ENCODE results near the gene CCDC196.
"Not testable (repeated sequence)": the region's sequence is repeated elsewhere in the genome, so short reads cannot be mapped to it uniquely, and the experiment has no call there.

CCDC196 gene

DNA sequence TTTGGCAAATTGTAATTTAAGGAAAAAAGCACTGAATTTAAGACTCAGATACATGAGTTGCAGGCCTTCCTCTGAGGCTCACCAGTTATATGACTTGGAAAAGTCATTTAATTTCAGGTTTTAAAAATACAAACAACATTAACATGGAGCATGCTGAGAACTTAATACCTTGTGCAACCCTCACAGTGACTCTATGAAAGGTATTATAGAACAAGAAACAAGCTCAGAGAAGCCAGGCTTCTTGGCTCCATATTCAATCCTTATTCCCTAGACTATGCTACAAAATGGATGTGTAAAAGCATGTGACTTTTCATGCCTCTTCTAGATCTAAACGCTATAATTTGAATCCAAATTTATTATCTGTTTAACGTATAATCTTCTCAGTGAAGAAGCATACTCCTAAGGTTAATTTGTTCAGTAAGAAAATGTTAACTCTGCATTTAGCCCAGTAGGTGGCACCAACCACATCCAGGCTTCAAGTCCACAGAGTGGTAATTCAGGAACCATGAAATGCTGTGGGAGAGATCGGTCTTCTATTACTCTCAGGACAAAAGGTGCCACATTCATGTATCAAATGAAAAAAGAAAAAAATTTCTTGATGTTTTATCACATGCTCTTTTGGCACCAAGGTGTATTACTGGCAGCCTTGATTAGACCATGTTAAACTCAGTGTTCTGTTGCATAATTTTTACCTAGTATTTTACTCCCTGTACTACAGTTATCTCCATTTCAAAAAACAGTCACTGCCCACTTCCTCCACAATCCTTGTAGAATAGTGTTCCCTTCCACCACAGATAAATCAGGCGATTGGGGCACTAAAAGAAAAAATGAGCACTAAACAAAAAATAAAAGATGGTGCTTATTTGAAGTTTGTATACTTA lies 9.3 kb downstream of the CCDC196 start:
- peak; percentile 56 for DNase-seq

DNA sequence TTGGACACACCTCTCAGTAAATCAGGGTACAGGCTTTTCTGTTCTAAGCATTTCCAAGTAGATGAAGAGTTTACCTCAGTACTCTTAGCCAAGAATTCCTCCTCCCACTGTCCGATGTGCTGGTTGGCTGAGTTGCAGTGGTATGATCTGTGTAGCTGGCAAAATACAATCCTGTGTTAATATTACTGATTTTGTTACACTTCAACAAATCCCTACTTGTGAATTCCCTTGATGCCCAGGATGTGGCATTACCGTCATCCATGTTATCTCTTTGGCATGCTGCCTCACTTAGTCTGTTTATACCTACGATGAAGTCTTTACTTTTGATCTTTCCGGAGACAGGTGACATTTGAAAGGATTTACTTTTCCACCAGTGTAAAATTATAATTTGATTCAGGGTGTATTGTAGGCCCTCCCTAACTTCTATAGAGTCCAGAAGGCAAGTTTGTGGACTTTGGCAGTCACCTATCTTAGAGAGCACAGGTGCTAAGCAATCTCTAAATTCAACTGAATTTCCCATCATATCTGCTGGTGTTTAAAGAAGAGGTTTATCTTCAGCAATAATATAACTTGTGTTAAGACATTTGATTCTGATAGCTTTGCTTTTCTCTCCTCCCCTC lies 10.1 kb downstream of the CCDC196 start:
- no peak for DNase-seq

DNA sequence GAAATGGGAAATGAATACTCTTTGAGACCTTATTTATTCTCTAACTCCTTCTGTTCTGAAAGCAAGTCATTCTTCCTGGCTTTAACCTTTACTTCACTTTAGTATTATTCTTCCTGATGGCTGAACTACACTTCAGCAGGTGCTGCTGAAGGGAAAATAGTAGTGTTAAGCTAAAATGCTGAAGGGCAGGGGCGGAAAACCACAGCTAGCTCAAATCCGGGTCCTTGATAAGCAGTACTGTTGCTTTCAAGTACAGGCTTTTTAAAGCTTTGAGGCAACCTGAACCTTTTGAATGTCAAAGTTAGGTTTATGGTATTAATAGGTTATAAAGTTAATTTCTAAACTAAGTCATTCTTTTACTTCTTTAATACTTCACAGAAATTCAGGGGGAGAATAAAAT lies 10.7 kb downstream of the CCDC196 start:
- DNase-seq = peak; percentile 37

DNA sequence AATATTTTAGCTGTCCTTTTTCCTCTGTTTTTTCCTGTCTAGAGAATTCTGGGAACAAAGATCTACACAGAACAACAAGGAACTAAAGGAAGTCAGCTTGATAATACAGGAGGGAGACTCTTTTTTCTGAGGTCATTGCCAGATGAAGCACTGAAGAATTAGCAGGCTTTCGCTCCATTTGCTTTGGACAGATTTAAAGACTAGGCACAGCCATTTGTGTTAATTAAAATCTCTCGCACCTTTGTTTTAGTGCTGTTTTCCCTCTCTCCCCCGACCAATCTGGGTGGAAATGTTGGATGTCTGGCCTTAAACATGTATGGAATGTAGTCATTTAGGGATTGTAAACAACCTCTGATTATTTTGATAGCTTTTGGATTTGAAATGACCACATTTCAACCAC lies 12.1 kb downstream of the CCDC196 start:
- DNase-seq = no peak

DNA sequence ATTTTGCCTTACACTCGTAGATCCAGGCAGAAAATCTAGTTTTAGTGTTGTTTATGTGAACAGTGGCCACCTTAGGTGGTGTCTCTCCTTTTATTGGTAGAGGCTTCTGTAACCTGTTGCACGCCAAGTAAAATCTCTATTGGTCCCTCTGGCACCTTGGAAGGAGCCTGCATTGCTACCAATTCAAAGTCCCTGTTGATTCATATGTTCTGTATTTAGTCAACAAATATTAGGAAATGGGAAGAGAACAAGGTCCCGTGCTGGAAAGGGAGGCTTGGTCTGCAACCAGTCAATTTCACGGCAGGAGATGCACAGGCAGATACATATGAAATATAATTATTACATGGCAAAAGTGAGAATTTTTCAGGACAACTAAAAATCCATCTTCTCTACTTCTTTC lies 15.4 kb downstream of the CCDC196 start:
- no peak for DNase-seq

DNA sequence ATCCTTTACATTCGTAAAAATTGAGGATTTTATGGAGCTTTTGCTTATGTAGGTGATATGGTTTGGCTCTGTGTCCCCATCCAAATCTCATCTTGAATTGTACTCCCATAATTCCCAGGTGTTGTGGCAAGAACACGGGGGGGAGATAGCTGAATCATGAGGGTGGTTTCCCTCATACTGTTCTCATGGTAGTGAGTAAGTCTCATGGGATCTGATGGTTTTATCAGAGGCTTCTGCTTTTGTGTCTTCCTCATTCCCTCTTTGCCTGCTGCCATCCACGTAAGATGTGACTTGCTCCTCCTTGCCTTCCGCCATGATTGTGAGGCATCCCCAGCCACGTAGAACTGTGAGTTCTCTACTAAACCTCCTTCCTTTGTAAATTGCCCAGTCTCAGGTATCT lies 16.7 kb downstream of the CCDC196 start:
- DNase-seq = not testable (repeated sequence)

DNA sequence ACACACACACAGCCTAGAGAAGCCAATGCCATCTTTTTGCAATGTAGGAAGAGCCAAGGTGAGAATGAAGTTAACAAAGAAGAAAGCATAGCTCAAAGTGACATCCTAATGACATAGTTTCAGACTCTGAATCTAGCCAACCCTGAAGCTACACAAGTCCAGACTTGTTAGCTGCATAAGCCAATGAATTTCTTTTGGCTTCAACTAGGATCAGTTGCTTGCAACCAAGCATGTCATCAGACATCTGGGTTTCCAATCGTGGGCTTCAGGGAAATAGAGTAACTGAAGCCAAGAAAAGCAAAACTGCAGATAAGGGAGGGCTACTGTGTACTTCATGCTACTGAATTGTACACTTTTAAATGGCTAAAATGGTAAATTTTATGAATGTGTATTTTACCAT lies 17.4 kb downstream of the CCDC196 start:
- no peak for DNase-seq

DNA sequence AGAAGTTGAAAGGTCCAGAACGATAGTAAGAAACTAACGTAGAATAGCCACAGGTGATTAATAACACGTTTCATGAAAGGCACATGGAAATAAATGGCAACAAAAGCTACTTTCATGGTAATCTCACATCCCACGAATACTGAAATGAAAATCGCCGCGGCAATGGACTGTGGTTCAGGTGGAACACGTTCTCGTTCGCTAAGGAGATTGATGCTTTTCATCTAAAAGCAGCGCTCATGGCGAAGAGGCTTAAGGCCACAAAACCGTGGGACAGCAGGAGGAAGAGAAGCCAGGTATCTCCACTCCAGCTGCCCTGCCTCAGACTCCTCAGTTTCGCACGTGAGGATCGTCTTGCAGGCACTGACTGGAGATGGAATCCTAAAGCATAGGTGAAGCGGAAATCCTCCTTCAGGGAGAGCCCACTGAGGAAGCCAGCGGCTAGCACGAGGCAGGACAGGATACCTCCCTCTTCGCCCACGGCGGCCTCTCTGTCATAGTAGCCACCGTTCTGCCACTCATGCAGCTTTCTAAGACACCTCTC lies 21.1 kb downstream of the CCDC196 start:
- no peak for DNase-seq

DNA sequence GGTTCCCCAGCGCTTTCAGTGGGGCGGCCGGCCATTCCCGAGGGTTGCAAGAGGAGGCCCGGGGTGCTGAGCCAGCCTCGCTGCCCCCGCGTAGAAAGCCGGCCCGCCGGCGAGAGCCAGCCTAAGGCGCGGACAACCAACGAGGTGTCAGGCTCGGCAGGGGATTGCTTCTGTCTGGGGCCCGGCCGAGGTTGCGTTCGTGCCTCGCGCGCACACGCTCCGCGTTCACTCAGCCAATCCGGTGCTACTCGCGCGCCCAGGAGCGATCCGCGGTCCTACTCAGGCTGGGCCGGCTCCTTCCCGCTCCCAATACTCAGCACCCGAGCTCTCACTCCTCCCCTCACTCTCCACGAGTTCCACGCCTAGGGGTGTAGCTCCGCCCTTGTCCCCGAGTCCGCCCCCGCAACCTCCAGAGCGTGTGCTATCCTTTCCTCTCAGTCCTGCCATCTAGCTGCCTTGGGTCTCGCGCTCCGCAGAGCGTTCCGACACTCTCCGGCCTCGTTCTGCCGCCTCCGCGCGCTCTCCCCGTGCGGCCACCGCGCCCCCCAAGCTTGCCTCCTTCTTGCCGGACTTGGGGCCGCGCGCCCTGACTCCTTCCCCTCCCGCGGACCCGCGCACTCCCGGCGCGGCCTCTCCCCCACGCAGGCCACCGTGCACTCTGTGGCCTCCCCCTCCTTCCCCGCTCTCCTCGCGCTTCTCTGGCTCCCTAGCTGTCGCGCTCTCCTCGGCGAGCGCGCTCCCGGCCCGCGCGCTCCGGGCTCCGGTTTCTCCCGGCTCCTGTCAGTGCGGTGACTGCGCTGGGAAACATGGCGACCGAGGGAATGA lies 21.8 kb downstream of the CCDC196 start, which contains the start of gene GPHN:
GPHN (plus strand) TSS at position 426 of the 825 bp plus-strand sequence.
- DNase-seq = peak; percentile 92

DNA sequence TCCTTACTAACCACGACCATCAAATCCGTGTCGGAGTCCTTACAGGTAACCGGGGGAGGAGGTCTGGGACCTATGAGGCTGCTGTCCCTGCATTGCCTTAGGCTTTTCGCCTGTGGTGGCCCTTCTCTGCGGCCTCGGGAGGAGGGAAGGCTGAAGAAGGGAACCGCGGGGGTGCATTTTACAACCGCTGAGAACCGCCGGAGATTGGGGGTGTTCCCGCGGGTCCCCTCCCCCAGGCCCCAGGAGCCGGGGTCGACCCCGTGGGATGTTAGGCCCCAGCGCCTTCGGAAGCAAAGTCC lies 22.3 kb downstream of the CCDC196 start:
- DNase-seq = no peak

DNA sequence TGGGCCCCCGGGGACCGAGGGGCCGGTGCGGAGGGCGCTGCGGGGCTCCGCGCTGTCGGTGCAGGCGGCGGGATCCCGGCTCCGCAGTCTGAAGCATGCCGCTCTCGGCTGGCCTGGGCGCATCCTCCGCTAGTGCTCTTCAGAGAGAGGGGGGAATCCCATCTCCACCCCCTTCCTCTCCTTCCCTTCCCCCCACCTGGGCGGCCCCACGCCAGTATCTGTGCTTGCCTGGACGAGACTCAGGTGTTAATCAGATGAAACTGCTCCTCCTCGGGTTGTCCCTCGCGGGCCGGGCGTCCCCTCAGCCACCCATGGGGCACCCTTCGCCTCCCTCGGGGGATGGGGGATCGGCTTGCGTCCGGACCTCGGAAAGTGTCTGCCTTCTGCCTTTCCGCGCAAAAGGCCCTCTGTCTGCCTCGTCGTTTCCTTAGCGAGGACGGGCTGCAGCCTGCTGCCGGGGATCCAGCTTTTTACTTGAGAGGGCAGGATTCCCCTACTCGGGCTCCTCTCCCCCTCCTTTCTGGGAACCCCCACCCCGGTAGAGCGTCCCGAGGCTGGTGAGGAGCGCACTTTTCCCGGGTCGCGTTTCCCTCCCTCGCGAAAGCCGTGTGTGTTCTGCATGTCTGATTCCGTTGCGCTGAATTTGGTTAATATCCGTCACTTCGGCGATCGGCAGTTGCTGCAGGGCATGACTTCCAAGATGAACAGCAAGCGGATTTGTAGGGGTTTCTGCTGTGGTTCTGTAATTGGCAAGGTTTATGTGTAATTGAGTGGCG lies 22.9 kb downstream of the CCDC196 start:
- DNase-seq = peak; percentile 48

DNA sequence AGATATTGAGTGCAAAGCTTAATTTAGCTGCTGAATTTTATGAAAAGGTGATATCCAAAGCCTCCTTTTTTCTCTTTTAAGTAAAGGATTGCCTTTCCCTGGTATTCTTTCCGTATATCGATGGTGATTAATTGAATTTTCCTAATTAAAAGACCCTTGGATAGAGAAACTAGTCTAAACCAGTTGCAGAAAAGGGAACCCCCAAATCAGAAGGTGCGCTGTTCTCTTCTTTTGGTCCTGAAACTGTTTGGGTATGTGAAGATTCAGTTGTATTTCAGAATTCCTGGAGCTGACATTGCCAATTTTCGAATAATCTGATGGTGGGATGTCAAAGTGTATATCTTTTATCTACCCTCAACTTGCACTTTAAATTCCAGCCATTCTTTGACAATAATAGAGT lies 23.7 kb downstream of the CCDC196 start:
- no peak for DNase-seq

DNA sequence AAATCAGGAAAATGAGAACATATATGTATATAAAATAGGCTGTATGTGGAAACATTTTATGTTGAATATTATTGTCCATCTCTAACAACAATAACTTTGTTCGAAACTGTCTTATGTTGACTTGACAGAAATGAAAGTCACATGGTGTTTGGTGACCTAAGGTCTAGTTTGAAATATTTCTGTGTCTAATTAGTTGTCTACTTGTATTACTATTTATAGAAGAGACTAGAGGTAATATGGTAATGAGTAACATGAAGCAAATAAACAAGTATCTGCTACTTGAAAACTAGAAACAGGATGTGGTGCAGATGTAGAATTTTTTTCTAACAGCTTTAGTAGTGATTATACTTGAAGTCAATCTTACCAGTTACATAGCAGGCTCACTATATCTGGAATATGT lies 25.7 kb downstream of the CCDC196 start:
- no peak for DNase-seq

DNA sequence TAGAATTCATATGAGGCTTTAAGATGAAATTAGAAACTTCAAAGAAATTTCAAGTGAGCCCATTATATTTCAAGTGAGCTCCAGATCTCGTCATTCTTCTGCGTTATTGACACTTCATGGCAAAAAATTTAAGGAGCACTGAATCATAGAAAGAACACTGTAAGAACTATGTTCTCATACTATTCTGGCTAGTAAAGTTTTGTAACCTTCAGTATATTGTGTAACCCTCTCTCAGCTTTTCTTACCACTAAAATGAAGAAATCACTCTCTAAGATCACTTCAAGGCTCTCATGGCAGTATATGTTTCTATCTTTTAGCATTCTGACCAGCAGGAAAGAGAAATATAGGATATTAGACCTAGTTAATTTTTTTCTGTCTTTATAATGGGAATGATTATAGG lies 28.0 kb downstream of the CCDC196 start:
- DNase-seq = no peak

DNA sequence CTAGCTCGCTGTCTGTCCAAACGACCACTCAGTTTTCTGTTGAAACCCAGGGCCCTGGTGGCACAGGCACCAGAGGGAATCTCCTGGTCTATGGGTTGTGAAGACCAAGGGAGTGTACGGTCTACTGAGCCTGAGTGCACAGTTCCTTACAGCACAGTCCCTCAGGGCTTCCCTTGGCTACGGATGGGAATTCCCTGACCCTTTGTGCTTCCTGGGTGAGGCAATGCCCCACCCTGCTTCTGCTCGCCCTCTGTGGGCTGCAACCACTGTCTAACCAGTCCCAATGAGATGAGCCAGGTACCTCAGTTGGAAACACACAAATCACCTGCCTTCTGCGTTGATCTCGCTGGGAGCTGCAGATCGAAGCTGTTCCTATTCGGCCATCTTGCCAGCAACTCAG lies 44.4 kb downstream of the CCDC196 start:
- no peak for DNase-seq

DNA sequence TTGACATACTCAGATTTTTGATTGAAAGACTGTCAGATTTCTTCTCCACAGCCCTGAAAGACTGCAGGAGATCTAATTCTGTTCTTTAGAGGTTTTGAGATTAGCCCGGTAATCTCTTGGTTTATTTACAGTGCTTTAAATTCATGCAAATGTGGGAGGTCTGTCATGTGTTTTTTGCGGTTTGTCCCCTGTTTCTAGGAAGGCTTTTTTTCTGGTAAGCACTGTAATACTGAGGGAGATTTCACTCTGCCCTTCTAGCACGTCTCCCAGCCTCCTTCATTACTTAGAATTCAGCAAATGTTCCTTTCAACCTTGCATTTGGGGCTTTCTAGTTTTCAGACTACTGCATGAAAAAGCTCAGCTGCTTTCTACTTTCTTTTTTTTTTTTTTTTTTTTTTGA lies 52.9 kb downstream of the CCDC196 start:
- DNase-seq = no peak

DNA sequence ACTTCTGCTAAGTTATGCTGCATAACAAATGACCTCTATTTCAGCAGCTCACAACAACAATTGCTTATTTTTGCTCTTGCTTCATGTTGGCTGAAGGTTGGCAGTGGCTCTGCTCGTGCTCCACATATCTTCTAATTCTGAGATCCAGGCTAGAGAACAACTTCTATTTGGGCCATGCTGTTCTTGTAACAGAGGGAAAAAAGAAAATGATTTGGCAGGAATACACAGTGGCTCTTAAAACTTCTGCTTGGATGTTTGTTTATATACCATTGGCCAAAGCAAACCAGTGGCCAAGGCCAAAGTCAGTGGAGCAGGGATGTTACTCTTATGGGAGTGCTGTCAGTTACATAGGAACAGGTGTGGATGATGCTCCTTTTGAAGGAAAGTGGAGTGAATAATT lies 53.9 kb downstream of the CCDC196 start:
- no peak for DNase-seq

DNA sequence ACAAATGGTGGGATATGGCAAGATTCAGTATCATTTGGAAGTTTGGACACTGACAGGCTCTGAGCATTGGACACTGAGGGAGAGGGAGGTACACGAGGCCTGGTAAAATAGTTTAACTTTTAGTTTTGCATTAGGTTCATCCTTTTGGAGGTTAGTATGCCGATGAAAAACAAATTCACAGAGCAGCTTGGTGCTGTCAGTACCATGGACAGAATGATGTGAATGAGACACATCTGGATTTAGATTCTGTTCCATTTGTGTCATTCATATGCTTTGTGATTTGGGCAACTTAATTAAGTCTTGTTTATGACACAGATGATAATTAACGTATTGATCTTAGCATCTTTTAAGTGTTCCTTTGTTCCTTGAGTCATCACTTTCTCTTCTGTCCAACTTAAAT lies 55.5 kb downstream of the CCDC196 start:
- DNase-seq = no peak

DNA sequence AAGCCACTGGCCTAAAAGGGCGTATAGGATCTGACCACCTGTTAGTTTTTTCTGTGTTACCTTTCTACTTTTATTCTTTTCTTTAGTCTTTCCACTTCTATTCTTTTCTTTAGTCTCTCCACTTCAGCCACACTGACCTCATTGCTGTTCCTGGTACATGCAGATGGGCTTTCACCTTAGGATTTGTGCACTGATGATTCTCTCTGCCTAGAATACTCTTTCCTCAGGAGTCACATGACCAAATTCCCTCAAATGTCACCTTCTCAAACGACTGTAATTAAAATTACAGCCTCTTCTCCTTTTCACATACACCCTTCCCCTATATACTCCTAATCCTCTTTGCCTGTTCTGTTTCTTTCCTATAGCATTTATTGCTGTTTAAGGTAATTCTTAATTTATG lies 57.8 kb downstream of the CCDC196 start:
- DNase-seq = no peak

DNA sequence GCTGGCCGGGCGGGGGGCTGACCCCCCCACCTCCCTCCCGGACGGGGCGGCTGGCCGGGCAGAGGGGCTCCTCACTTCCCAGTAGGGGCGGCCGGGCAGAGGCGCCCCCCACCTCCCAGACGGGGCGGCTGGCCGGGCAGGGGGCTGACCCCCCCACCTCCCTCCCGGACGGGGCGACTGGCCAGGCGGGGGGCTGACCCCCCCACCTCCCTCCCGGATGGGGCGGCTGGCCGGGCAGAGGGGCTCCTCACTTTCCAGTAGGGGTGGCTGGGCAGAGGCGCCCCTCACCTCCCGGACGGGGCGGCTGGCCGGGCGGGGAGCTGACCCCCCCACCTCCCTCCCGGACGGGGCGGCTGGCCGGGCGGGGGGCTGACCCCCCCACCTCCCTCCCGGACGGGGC lies 59.0 kb downstream of the CCDC196 start:
- DNase-seq = not testable (repeated sequence)

DNA sequence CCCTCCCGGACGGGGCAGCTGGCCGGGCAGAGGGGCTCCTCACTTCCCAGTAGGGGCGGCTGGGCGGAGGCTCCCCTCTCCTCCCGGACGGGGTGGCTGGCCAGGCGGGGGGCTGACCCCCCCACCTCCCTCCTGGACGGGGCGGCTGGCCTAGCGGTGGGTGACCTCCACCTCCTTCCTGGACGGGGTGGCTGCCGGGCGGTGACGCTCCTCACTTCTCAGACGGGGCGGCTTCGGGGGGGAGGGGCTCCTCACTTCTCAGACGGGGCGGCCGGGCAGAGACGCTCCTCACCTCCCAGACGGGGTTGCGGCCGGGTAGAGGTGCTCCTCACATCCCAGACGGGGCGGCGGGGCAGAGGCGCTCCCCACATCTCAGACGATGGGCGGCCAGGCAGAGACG lies 59.6 kb downstream of the CCDC196 start:
- DNase-seq = not testable (repeated sequence)

Measured in CD4-positive, alpha-beta T cell treated with Interleukin-6 for 4 hours (primary cell).